ENCODE measurements around the gene SPACDR. TPM values are rescaled to one million over a fixed set of nuclear protein-coding genes. Genes with fewer than 3 reads are reported as not detected.
A peak's percentile ranks its signal among the peaks of the same experiment; 100 is the strongest.

The SPACDR gene
- total RNA-seq, 1 experiment from 2014 or later: not detected

DNA sequence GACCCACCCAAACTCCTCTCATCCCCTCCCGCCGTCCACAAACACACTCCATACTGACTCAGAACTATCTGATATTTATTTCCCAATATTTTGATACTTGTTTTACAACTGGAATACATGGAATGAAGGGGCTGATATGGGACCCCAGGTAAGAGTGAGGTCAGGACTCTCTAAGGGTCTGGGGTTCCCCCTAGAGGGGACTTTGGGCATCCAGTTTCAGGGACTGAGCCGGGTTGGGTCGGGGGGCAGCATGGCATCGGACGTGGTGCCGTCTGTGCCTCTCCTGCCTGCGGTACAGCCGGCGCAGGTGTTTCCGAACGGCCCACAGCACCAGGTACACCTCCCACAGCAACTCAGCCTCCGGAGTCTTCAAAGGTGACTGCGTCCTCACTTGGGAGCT, 7.5 kb downstream of the SPACDR start:
- no peak overlapping the region for H2BK20ac ChIP-seq (ENCODE audit: low read depth, low read length, poor library complexity, severe bottlenecking)
- DNase-seq: peak; percentile 45
- no peak overlapping the region for H3K18ac ChIP-seq (ENCODE audit: insufficient read length, low read depth, low read length)
- H3K14ac ChIP-seq (ENCODE audit: insufficient read depth, low read length): peak overlapping the region; percentile 62; the same call in 1 of the 2 replicates
- no peak overlapping the region for H3K4me2 ChIP-seq (ENCODE audit: insufficient read depth, insufficient read length, low read length)
- H3K4ac ChIP-seq (ENCODE audit: low read depth, low read length): no peak overlapping the region; the same call in 1 of the 2 replicates
- no peak overlapping the region for H2BK5ac ChIP-seq (ENCODE audit: insufficient read length, low read length)
- H3K23me2 ChIP-seq (ENCODE audit: insufficient read length, low read depth, low read length, poor library complexity, severe bottlenecking): no peaks in the 10 kb centered on the region
- TF ChIP-seq CTCF (conservative IDR thresholded peaks at IDR 0.05): peak; percentile 44
- H3K56ac ChIP-seq (ENCODE audit: insufficient read length, low read depth, low read length): no peak overlapping the region
- H2BK15ac ChIP-seq (ENCODE audit: low read depth, low read length): no peak overlapping the region
- H3K27me3 ChIP-seq (ENCODE audit: insufficient read depth, low read length): no peaks in the 10 kb centered on the region
- H4K91ac ChIP-seq (ENCODE audit: insufficient read length, low read depth, low read length): no peak overlapping the region
- no peaks in the 10 kb centered on the region for H4K20me1 ChIP-seq (ENCODE audit: control insufficient read depth, insufficient read depth, insufficient read length)
- H3K79me2 ChIP-seq (ENCODE audit: insufficient read depth, low read length): no peaks in the 10 kb centered on the region
- no peak overlapping the region for H4K8ac ChIP-seq (replicated peaks; ENCODE audit: insufficient read length, low read depth, low read length)
- no peak overlapping the region for H2AK5ac ChIP-seq (ENCODE audit: insufficient read length, low read length)
- no peak overlapping the region for H3K23ac ChIP-seq (ENCODE audit: insufficient read length, low read depth, low read length)
- no peaks in the 10 kb centered on the region; a peak in 1 of 5 replicates for H3K9me3 Mint-ChIP-seq
- WGBS (ENCODE audit: extremely low coverage, insufficient read length, low lambda C conversion rate): 100% methylated on average over 2 of the region's 14 CpGs
- H3K79me1 ChIP-seq (ENCODE audit: insufficient read depth, low read depth, low read length, poor library complexity, severe bottlenecking): no peaks in the 10 kb centered on the region
- H2BK120ac ChIP-seq (ENCODE audit: low read depth, low read length, poor library complexity, severe bottlenecking): no peak overlapping the region
- peak overlapping the region; percentile 55 for H3T11ph ChIP-seq (ENCODE audit: low read length)
- H3K27ac Mint-ChIP-seq: no peak overlapping the region
- H3K4me3 Mint-ChIP-seq: no peak overlapping the region
- H3K27me3 Mint-ChIP-seq (ENCODE audit: low read depth): peaks cover 3% of the 10 kb centered on the region
- no peak overlapping the region for H2AFZ ChIP-seq (ENCODE audit: low read length)
- no peaks in the 10 kb centered on the region for H3K9me3 ChIP-seq (ENCODE audit: control insufficient read depth, low read depth, low read length)
- no peaks in the 10 kb centered on the region for H3K4me1 ChIP-seq (ENCODE audit: insufficient read depth, low read length)
- no peak overlapping the region for H3K27ac ChIP-seq (ENCODE audit: insufficient read length, low read depth, low read length)
- no peaks in the 10 kb centered on the region; a peak in 1 of 7 replicates for H3K36me3 Mint-ChIP-seq (ENCODE audit: insufficient read depth in 1 of 3, low read depth in 3 of 3)
- peaks cover 7 to 13% of the 10 kb centered on the region in 2 experiments for H3K4me1 Mint-ChIP-seq
- H2BK12ac ChIP-seq (ENCODE audit: insufficient read length, low read depth, low read length): no peak overlapping the region
- no peak overlapping the region for H4K5ac ChIP-seq (ENCODE audit: insufficient read length, low read depth, low read length)
- H3K9ac ChIP-seq (ENCODE audit: extremely low read depth, insufficient read length, low read length): no peak overlapping the region

All from H9 (cell line).